GM19025 (cell line): ENCODE results near the gene FAM219A.
A peak's percentile ranks its signal among the peaks of the same experiment; 100 is the strongest.

Experiments
- ATAC-seq: cut with Tn5 transposase; IDR thresholded peaks from one replicate; pipeline ENCODE4 v1.9.1; 2021; ENCODE audit warnings: mild to moderate bottlenecking, low read depth, moderate library complexity; ENCODE audit not compliant: unreplicated experiment

FAM219A gene, protein sequence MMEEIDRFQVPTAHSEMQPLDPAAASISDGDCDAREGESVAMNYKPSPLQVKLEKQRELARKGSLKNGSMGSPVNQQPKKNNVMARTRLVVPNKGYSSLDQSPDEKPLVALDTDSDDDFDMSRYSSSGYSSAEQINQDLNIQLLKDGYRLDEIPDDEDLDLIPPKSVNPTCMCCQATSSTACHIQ

DNA sequence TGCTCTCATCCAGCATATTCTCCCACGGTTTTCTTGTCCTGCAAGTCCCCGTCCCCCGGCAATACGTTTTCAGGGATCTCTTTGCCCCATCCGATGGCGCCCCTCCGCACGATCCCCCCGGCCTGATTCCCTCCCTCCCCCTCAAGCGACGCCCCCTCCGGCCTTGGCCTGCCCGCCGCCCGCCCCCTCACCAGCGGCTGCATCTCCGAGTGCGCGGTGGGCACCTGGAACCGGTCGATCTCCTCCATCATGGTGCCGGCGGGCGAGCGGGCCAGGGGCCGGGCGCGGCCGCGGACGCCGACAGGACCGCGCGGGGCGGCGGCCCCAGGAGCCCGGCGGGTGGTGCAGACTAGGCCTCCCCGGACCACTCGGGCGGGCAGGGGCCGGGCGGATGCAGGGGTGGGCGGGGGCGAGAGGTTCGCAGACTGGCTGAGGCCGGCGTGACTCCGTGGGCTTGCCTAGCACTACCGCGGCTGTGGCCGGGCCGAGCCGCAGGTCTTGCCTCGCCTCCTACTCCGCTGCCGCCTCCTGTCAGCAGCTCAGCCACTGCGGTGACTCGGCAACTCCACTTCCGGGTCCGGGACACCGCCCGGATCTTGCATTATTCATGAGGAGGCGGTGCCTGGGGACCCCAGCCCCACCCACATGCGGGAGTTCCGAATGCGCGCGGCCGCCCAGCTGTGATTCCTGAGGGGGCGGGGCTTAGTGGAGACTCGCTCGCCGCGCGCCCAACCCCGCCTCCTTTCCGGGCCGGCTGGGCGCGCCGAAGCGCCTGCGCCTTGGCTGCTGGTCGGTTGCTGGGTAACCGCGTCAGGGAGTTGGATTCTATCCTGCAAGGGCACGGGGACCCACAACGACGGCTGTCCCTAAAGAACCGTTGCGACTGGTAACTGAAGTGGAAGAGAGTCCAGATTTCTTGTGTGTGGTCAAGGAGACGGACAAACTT, at the start of gene FAM219A, which contains the start of gene DNAI1:
FAM219A (minus strand) TSS at position 558 of the 946 bp plus-strand sequence; CDS start at position 251, 307 bp downstream.
DNAI1 (plus strand) TSS at position 793 of the 946 bp plus-strand sequence. CDS start 201 bp downstream, outside the sequence.
- ATAC-seq, result peak; percentile 99

DNA sequence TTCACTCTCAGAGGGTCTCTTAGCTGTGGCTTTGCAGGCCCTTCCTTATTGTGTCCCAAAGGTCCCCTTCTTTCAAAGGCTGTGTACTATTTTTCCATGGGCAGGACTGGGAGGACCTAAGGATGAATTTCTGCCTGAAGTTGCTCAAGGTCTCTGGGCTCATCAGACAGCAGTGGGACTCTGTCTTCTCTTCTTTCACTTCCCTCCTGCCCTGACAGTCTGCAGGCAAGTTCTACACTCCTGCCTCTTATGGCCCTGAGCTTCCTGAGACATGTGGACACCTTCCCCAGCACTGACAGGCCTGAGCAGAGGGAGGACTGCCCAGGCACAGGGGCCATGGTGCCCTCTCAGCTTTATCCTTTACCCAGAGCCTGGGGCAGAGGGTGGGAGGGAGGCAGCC, 49.6 kb upstream of the FAM219A start:
- ATAC-seq, result no peak

DNA sequence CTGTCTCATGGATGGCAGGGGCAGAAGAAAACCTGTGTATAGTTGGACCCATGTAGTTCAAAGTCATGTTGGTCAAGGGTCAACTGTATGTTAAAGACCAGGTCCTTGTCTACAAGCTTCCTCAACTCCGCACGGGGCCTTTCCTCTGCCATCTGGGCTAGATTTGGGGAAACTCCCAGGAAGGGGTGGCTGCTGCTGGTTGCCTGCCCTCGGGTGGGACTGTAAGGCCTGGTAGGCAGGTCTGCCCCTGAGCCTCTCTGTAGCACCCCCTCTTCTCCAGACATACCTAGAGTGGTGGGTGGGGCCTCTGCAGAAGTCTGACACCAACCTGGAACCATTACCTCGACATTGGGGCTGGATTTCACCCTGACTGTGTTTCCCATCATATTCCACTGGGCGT, 49.2 kb upstream of the FAM219A start:
- ATAC-seq, result no peak

DNA sequence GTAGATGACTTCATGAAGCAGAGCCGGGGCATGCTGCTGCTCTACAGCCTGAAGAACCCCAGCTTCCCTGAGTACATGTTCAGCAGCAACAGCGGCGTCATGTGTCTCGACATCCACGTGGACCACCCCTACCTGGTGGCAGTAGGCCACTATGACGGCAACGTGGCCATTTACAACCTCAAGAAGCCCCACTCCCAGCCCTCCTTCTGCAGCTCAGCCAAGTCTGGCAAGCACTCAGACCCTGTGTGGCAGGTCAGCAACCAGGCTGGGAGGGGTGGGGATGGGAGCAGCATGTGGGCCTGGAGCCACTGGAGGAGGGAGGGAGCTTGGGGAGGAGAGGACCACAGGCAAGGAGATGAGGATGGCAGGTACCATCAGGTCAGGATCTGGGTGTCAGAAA, 48.3 kb upstream of the FAM219A start:
- no peak for ATAC-seq

DNA sequence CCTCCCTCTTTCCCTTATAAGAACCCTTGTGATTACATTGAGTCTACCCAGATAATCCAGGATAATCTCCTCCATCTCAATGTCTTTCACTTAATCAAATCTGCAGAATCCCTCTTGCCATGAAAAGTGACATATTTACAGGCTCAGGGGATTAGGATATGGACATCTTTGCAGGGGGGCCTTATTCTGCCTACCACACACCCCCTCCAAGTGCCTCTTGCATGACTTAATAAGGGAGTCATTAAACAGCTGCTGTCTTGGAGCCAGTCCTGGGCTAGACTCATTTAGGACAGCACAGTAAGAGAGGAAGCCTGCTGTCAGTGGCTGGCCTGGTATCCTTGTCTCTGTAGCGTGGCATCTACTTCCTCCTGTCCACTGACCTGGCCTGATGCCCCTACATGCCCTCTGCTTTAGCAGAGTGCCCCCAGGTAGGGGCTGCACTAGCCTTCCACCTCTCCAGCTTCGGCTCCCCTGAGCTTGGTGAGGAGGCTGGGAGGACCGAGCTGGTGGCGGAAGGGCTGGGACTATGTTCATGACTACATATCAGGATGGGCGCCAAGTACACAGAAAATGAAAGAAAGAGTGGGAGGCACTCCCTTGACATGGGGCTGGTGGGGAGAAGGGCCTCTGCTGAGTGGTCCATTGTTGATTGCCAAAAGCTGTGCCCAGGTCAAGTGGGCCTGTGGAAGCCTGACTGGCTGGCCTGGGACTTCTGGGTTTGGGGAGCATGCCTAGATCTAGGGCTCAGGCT, 47.2 kb upstream of the FAM219A start:
- no peak for ATAC-seq

DNA sequence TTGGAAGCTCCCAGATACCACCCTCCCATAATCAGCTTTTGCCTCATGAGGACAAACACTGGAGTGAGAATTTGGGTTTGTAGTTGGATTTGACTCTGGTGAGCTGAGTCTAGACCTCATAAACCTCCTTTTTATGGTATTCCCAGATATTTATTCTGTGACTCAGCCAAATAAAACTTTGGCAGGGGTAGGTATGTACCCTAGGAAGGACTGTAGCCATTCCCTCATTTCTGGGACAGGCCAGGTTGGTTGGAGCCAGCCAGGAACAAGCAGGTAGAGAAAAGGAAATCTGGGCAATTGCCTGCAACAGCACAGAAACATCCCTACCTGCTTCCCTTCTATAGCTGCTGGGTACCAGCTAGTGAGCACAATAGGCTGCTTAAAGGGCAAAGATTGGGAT, 45.0 kb upstream of the FAM219A start:
- ATAC-seq, result no peak

DNA sequence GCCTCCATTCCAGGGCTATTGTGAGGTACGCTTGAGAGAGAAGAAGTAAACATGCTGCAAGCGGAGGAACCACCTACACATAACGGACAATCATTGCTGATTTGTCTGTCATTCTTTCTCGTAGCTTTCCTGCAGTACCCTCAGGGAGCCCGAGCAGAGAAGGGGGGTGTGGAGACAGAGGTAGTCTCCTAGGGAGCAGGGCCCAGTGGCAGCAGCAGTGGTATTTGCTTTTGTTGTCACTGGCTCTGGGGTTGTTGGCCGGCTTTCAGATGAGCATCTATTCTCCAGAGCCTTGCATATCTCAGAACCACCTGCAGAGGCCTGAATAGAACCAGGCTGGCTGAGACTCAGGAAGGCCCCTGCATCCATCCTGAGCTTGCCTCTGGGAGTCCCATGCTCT, 44.5 kb upstream of the FAM219A start:
- ATAC-seq, result no peak

DNA sequence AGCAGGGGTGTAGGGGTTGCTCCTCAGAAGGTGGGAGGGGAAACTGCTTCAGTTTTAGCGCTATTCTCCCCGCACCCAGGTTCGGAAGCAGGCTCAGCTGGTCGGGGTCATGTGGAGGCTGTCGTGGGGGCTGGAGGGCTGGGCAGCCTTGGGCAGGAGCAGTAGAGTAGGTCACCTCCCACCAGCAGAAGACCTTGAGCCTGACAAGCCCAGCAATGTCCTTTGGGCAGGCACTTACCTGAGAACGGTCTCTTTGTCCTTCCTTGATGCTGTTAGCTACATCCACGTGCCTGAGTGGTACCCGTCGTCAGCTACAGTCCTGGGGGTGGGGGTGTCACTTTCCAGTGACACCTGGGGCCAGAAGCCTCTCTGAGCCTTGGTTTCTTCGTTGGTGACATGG, 44.1 kb upstream of the FAM219A start:
- no peak for ATAC-seq

DNA sequence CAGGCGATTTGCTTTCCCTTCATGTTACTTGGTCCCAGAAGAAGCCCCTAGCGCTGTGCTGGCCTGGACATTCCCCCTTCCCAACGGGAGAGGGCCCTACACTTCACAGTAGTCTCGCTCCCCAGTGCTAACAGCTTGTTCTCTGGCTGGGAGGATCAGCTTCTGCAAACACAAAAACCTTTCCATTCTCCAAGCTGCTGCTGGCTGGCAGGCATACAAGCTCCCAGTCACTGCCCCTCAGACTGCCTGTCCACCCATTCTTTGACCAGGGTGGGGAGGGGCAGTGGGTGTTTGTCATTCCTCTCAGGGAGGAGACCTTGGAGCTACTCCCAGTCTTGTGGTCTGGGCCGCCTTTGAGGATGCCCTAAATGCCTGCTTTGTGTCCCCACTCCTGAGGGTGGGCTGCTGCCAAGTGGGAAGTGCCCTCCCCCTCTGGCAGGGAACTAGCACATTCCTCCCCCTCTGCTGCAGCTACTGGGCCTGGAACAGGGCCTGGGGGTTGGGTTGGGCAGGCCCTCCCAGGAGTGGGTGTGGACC, 43.6 kb upstream of the FAM219A start:
- no peak for ATAC-seq

DNA sequence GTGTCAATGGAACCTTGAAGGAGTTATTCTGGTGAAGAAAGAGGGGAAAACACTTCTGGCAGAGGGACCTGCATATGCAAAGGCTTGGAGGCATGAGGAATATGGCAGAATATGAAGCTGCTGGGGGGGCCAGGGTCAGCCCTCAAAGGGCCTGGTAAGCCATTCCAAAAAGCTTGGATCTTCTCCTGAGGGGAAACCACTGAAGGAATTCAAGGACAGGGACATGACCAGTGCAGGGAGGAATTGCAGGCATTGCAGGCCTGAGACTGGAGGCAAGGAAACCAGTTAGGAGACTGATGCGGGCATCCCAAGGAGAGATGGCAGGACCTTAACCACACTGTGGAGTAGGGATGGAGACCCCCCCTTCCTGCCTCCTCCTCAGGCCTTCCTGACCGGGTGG, 43.0 kb upstream of the FAM219A start:
- ATAC-seq, result no peak

DNA sequence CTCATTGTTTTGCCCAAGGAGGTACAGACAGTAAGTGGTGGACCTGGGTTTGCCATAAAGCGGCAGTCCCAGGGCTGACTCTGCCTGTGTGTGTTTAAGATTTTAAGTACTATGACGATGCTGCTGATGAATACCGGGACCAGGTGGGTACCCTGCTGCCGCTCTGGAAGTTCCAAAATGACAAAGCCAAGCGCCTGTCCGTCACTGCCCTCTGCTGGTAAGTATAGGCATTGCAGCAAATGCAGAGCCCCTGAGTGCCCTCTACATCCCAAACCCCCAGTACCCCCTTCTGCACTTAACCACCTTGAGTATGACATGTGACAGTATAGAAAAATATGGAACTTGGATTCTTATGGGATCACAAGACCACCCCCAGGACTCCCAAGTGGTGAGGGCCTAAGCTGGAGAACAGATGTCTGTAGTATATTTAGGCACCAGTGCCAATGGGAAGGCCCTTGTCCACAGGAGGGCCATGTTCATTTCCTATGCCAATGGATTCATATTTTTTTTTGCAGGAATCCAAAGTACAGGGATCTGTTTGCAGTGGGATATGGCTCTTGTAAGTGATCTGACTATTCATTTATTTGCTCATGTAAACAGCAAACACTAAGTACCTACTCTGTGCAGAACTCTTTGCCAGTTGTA, 42.4 kb upstream of the FAM219A start:
- no peak for ATAC-seq

DNA sequence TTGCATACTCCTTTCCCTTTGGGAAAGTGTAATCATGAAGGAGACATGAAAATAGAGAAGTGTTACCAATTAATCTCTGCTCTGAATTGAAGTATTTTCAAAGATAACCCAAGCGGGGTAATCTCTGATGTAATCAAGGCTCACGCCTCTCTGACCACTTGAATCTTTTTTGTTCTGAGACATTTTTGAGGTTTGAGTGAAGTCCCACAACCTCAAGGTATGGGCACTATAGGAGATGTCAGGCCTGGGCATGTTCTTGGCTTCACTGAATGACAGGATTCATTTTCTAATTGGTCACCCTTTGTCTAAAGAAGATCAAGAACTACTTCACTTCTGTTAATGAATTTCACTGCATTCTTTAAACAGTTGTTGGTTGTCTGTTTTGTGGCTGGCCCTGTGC, 40.7 kb upstream of the FAM219A start:
- no peak for ATAC-seq

DNA sequence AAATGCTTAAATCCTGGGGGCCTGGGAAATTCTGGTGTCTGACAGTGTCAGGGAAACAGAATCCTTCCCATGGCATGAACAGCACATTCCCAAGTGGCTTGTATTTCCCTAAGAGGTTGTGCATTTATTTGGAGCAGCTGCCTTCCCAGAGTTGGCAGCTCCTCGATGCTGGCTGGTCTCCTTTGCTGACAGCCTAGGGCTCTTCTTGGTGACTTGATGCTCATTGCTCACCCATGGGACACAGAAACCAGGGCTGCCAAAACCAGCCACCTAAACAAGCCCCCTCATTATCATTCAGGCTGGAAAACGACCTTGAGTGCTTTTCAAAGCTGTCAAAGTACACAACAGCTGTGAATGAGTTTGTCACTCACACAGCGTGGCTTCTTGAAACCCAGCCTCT, 40.2 kb upstream of the FAM219A start:
- no peak for ATAC-seq

DNA sequence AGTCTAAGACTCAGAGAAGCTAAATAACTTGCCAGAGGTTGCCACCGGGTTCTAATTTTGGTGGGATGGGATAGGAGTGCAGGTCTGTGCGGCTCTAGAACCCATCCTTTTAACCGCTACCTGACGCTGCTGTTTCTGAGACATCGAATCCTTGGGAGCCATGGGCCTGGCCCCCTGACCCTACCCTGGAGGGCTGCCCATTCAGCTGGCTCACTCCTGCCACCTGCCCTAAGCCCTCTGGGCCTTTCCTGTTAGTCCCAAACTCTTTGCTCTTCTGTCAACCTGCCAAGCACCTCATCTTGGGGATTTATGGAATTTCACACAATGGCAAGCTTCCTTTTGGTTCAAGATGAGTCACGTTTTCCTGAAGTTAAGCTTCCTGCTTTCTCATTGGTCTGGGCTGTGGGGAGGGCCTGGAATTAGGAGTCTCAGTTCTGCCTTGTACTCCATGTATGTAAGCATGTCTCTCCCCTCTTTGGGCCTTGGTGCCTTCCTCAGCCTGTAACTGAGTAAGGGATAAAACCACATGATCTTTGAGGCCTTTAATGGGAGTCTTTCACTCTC, 37.9 kb upstream of the FAM219A start:
- no peak for ATAC-seq

DNA sequence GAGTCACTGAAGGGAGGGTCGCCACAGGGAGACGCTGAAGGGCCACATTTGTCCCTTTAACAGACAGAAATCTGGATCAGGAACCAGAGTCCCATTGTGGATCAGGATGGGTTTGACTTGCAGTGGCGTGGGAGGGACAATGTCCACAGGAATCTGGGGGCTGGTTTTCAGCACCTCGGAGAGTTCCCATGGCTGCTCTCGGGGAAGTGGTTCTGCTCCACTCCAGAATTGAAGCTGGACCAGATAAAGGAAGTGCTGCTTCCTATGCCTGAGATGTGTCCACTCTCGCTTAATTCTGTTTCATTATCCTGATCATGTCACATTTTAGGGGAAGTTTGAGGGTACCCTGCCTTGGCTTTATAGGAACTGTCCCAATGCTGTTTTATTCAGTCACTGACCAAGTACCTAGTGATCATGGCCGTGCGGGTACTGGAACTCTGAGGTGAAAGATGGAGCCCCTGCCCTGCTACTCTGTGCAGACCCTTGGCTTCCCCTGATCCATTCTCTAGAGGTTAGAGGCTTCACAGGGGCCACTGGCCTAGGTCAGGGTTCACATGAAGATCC, 35.7 kb upstream of the FAM219A start:
- no peak for ATAC-seq

DNA sequence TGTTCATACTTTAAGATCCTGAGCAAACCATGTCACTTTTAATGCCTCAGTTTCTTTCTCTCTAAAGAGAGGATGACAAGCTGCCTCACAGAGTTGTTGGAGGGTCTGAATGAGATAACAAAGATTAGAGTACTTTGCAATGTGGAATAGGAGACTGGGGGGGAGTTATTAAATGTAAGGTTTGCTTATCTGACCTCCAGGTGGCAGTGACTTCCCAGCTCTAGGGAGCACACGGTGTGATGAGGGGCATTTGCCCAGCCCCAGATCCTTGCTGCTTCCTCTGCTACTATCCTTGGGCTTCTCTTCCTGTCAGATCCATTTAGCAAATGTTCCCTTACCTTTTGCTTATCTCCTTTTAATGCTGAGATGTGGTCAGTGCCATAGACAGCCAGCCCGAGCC, 33.7 kb upstream of the FAM219A start:
- ATAC-seq, result no peak

DNA sequence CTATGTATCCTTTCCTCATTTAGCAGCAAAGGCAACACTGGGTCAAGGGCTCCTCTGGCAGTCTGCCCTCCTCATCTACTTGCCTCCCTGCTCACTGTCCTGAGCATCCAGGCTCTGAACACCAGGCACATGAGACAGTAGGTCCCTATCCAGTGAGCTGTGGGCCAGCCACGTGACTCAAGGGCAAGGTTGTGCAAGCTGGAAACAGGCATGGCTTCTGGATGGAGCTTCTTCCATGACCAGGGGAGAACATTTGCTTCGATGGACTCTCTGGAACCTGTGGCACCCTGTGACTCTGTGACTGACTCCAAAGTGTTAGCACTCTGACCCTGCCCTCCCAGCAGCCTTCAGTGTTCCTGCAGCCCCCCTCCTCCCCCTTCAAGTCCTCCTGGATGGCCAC, 33.2 kb upstream of the FAM219A start:
- no peak for ATAC-seq

DNA sequence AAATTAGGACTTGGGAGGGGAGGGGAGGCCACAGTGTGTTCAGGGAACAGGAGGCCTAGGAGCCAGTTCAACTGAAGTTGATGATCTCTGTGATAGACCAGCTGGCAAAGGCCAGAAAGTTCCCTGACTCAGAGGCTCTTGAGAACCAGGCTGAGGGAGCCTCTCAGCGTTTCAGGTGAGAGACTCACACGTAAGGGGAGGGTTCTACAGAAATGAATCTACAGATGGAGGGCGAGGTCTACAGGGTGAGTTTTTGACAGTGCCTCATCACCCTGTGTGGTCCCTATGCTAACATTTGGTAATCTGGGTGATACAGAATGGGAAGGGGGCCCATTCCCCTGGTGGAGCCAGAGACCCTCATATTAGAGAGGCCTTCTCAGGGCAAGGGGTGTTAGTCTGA, 32.4 kb upstream of the FAM219A start:
- no peak for ATAC-seq

DNA sequence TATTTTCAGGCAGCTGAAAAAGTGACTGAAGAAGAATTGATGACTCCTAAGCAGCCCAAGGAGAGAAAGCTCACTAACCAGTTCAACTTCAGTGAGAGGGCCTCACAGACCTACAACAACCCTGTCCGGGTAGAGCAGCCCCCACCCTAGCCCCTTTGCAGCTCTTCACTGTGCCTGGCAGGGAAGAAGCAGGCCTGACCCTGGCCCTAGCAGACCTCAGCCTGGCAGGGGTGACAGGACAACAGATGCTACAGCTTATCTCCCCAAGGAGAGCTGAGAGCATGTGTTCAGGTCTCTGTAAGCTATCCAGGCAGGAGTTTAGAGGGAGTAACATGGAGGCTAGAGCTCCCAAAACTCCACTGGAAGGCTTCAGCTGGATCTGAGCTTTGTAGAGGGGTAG, 32.0 kb upstream of the FAM219A start:
- ATAC-seq, result no peak

DNA sequence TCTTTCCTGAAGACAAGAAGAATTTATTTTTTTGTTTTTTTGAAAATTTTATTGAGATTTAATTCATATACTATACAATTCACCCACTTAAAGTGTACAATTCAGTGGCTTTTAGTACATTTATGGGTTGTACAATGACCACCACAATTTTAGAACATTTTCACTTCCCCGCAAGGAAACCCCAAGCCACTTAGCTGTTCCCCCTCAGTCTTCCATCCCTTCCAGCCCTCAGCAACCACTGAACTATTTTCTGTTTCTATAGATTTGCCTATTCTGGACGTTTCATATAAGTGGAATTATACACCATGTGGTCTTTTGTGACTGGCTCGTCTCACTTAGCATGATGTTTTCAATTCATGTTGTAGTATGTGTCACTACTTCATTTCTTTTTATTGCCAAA, 28.2 kb upstream of the FAM219A start:
- no peak for ATAC-seq
